Neural cell (in vitro differentiated cells): ENCODE measurements around the gene UBE2Q1. TPM values are rescaled to one million over a fixed set of nuclear protein-coding genes. Genes with fewer than 3 reads are reported as not detected.

Experiments used
- H2AFZ ChIP-seq: fragments of 200-600, 300-800 bp; sonication (generic), shearing (Covaris generic); 2 replicates; pipeline ENCODE4 v1.6.0; 2014; ENCODE audit warnings: low read depth, mild to moderate bottlenecking, antibody characterized with exemption, low read length, moderate library complexity
- H3F3A ChIP-seq: fragments of 200-600 bp; shearing (Covaris generic); 2 replicates; pipeline ENCODE4 v1.6.1; 2016; ENCODE audit warnings: mild to moderate bottlenecking, moderate library complexity, mixed read lengths, antibody characterized with exemption, low read length; ENCODE audit not compliant: insufficient read depth, poor library complexity, severe bottlenecking
- H3K27ac ChIP-seq: fragments of 200-600, 300-800 bp; sonication (generic), shearing (Covaris generic); 2 replicates; pipeline ENCODE4 v1.5.1; 2014; ENCODE audit warnings: mild to moderate bottlenecking, low read length, moderate library complexity
- H3K27me3 ChIP-seq: fragments of 300-800, 200-600 bp; sonication (generic), shearing (Covaris generic); 2 replicates; pipeline ENCODE4 v1.6.0; 2014; ENCODE audit warnings: mild to moderate bottlenecking, low read depth, low read length, moderate library complexity; ENCODE audit not compliant: insufficient read depth
- H3K36me3 ChIP-seq: fragments of 300-800, 200-600 bp; sonication (generic), shearing (Covaris generic); 2 replicates; pipeline ENCODE4 v1.5.1; 2014; ENCODE audit warnings: mild to moderate bottlenecking, antibody characterized with exemption, low read length, moderate library complexity; ENCODE audit not compliant: insufficient read depth
- H3K4me2 ChIP-seq: fragments of 300-800, 200-600 bp; sonication (generic), shearing (Covaris generic); 2 replicates; pipeline ENCODE4 v1.6.0; 2014; ENCODE audit warnings: mild to moderate bottlenecking, low read length
- H3K4me3 ChIP-seq: fragments of 300-800, 200-600 bp; sonication (generic), shearing (Covaris generic); 2 replicates; pipeline ENCODE4 v1.5.1; 2014; ENCODE audit warnings: mild to moderate bottlenecking, low read length, moderate library complexity
- H3K79me2 ChIP-seq: fragments of 200-600 bp; shearing (Covaris generic); replicated peaks from 2 replicates; pipeline ENCODE4 v1.6.0; 2014; ENCODE audit warnings: mild to moderate bottlenecking, low read length, moderate library complexity; ENCODE audit not compliant: insufficient read depth
- H3K9ac ChIP-seq: fragments of 300-800, 200-600 bp; sonication (generic), shearing (Covaris generic); 2 replicates; pipeline ENCODE4 v1.6.1; 2016; ENCODE audit warnings: mild to moderate bottlenecking, low read length, mixed read lengths
- H3K9me2 ChIP-seq: fragments of 200-600 bp; shearing (Covaris generic); 2 replicates; pipeline ENCODE4 v1.6.1; 2016; ENCODE audit warnings: mild to moderate bottlenecking, low read length, mixed read lengths; ENCODE audit not compliant: insufficient read depth
- H3K9me3 ChIP-seq: fragments of 200-600, 300-800 bp; sonication (generic), shearing (Covaris generic); 2 replicates; pipeline ENCODE4 v1.6.1; 2016; ENCODE audit warnings: mild to moderate bottlenecking, mixed run types, low read length, moderate library complexity, mixed read lengths
- H4K20me1 ChIP-seq: fragments of 200-600 bp; shearing (Covaris generic); 2 replicates; pipeline ENCODE4 v1.6.1; 2016; ENCODE audit warnings: mild to moderate bottlenecking, mixed run types; ENCODE audit not compliant: insufficient read depth
- EP300 ChIP-seq: fragments of 450-650 bp; conservative IDR thresholded peaks from 2 replicates; pipeline ENCODE4 v1.6.1; 2014; ENCODE audit warnings: antibody characterized with exemption, mild to moderate bottlenecking, moderate library complexity; ENCODE audit not compliant: poor library complexity, severe bottlenecking
- EZH2 ChIP-seq: fragments of 200-600, 300-800 bp; shearing (Covaris generic), sonication (generic); IDR thresholded peaks from 2 replicates; pipeline ENCODE4 v1.6.1; 2014; ENCODE audit warnings: antibody characterized with exemption, low read length, borderline replicate concordance, mild to moderate bottlenecking; ENCODE audit not compliant: insufficient read depth, poor library complexity, severe bottlenecking
- MXI1 ChIP-seq: fragments of 450-650 bp; conservative IDR thresholded peaks from 2 replicates; pipeline ENCODE4 v1.6.1; 2014; ENCODE audit warnings: antibody characterized with exemption, mild to moderate bottlenecking; ENCODE audit not compliant: poor library complexity, severe bottlenecking
- POLR2AphosphoS5 ChIP-seq: IDR thresholded peaks from 2 replicates; pipeline ENCODE4 v1.6.1; 2012
- RAD21 ChIP-seq: fragments of 450-650 bp; conservative IDR thresholded peaks from 2 replicates; pipeline ENCODE4 v1.6.1; 2014; ENCODE audit warnings: antibody characterized with exemption, mild to moderate bottlenecking, moderate library complexity
- SMC3 ChIP-seq: fragments of 450-650 bp; conservative IDR thresholded peaks from 2 replicates; pipeline ENCODE4 v1.6.1; 2014; ENCODE audit warnings: antibody characterized with exemption, mild to moderate bottlenecking, moderate library complexity; ENCODE audit not compliant: poor library complexity
- TAF1 ChIP-seq: IDR thresholded peaks from 2 replicates; pipeline ENCODE4 v1.6.1; 2012; ENCODE audit warnings: low read depth
- polyA plus RNA-seq: library from polyadenylated mRNA; depleted of rRNA; stranded (reverse); fragments of >200 nt; gene quantifications from 2 replicates; pipeline ENCODE4 v1.2.3, GENCODE V29; 2014
- TF ChIP-seq, protein P1 (sequence below): fragments of 450-650 bp; IDR thresholded peaks from 2 replicates; pipeline ENCODE4 v1.5.1; 2014; ENCODE audit warnings: antibody characterized with exemption, mild to moderate bottlenecking, moderate library complexity; ENCODE audit not compliant: poor library complexity, severe bottlenecking
- TF ChIP-seq, protein P2 (sequence below): IDR thresholded peaks from 2 replicates; pipeline ENCODE4 v1.6.1; 2012; ENCODE audit warnings: borderline replicate concordance

UBE2Q1 gene
- polyA plus RNA-seq, 1 donor from 2014 or later: 103 TPM

DNA sequence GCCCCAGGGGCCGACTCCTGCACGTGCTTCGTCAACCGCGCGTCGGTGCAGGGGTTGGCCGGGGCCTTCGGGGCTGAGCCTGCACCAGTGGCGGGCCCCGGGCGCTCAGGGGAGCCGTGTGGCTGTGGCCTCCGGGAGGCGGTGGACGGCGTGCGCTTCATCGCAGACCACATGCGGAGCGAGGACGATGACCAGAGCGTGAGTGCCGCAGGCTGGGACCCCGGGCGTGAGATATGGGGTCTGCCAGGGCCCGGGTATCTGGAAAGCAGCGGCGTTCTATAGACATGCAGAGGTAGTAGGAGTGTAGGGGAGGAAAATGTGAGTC is 13.5 kb upstream of the UBE2Q1 start:
- H3K9ac ChIP-seq: no peak overlapping the region
- H3K4me2 ChIP-seq: no peak overlapping the region
- no peaks in the 10 kb centered on the region for H3F3A ChIP-seq
- H2AFZ ChIP-seq: no peak overlapping the region
- H3K36me3 ChIP-seq: no peaks in the 10 kb centered on the region
- H3K9me2 ChIP-seq: no peaks in the 10 kb centered on the region
- H4K20me1 ChIP-seq: no peaks in the 10 kb centered on the region
- no peaks in the 10 kb centered on the region for H3K9me3 ChIP-seq
- no peak overlapping the region for H3K4me3 ChIP-seq
- H3K79me2 ChIP-seq: peaks cover 12% of the 10 kb centered on the region
- no peak overlapping the region for H3K27ac ChIP-seq
- H3K27me3 ChIP-seq: no peaks in the 10 kb centered on the region
- TF ChIP-seq POLR2AphosphoS5: no peak

DNA sequence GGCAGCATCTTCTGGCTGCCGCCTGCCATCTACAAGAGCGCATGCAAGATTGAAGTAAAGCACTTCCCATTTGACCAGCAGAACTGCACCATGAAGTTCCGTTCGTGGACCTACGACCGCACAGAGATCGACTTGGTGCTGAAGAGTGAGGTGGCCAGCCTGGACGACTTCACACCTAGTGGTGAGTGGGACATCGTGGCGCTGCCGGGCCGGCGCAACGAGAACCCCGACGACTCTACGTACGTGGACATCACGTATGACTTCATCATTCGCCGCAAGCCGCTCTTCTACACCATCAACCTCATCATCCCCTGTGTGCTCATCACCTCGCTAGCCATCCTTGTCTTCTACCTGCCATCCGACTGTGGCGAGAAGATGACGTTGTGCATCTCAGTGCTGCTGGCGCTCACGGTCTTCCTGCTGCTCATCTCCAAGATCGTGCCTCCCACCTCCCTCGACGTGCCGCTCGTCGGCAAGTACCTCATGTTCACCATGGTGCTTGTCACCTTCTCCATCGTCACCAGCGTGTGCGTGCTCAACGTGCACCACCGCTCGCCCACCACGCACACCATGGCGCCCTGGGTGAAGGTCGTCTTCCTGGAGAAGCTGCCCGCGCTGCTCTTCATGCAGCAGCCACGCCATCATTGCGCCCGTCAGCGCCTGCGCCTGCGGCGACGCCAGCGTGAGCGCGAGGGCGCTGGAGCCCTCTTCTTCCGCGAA is 12.9 kb upstream of the UBE2Q1 start:
- H4K20me1 ChIP-seq: no peaks in the 10 kb centered on the region
- H3F3A ChIP-seq: no peaks in the 10 kb centered on the region
- H3K9me2 ChIP-seq: no peaks in the 10 kb centered on the region
- no peak overlapping the region for H3K4me2 ChIP-seq
- peaks cover 14% of the 10 kb centered on the region for H3K79me2 ChIP-seq
- H3K36me3 ChIP-seq: no peaks in the 10 kb centered on the region
- TF ChIP-seq TAF1: no peak
- TF ChIP-seq RAD21: no peak
- no peak for TF ChIP-seq MXI1
- TF ChIP-seq EZH2: no peak
- TF ChIP-seq, protein P1, sequence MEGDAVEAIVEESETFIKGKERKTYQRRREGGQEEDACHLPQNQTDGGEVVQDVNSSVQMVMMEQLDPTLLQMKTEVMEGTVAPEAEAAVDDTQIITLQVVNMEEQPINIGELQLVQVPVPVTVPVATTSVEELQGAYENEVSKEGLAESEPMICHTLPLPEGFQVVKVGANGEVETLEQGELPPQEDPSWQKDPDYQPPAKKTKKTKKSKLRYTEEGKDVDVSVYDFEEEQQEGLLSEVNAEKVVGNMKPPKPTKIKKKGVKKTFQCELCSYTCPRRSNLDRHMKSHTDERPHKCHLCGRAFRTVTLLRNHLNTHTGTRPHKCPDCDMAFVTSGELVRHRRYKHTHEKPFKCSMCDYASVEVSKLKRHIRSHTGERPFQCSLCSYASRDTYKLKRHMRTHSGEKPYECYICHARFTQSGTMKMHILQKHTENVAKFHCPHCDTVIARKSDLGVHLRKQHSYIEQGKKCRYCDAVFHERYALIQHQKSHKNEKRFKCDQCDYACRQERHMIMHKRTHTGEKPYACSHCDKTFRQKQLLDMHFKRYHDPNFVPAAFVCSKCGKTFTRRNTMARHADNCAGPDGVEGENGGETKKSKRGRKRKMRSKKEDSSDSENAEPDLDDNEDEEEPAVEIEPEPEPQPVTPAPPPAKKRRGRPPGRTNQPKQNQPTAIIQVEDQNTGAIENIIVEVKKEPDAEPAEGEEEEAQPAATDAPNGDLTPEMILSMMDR: no peak
- TF ChIP-seq POLR2AphosphoS5: no peak
- TF ChIP-seq EP300: no peak
- TF ChIP-seq SMC3: no peak
- H3K9ac ChIP-seq: no peak overlapping the region
- no peak overlapping the region for H3K27ac ChIP-seq
- no peak overlapping the region for H2AFZ ChIP-seq
- H3K27me3 ChIP-seq: no peaks in the 10 kb centered on the region
- H3K4me3 ChIP-seq: no peak overlapping the region
- no peaks in the 10 kb centered on the region for H3K9me3 ChIP-seq

DNA sequence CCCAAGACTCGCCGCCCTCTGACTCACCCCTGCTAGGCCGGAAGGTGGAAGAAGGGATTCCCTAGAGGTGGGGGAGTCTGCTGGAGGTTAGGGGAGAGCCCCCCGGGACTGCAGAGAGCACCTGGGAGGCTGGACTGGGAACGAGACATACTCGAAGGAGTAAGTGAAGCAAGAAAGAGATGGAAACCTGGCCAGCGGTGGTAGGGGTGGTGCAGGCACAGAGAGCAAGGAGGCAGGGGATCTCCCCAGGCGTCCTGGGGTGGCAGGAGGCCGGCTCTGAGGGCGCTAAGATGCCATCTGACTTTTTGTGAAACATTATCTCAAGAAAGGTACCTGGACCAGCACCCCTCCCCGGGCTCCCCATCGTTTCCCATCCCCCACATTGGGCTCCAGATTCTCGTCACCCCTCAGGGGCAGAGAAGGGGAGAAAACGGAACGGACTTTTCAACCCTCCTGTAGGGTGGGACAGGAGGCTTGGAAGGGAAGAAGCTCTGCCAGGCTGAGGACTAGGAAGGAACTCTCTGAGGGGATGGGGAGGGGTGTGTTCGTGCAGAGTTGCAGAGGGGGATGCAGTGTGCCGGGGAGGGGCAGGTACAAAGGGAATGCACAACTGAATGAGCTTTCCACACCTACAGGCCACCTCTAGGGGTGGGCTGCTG is 9.8 kb upstream of the UBE2Q1 start:
- H3K9me2 ChIP-seq: no peaks in the 10 kb centered on the region
- H3F3A ChIP-seq: no peaks in the 10 kb centered on the region
- H3K4me2 ChIP-seq: peak overlapping the region; percentile 83
- no peaks in the 10 kb centered on the region for H3K36me3 ChIP-seq
- TF ChIP-seq, protein P2, sequence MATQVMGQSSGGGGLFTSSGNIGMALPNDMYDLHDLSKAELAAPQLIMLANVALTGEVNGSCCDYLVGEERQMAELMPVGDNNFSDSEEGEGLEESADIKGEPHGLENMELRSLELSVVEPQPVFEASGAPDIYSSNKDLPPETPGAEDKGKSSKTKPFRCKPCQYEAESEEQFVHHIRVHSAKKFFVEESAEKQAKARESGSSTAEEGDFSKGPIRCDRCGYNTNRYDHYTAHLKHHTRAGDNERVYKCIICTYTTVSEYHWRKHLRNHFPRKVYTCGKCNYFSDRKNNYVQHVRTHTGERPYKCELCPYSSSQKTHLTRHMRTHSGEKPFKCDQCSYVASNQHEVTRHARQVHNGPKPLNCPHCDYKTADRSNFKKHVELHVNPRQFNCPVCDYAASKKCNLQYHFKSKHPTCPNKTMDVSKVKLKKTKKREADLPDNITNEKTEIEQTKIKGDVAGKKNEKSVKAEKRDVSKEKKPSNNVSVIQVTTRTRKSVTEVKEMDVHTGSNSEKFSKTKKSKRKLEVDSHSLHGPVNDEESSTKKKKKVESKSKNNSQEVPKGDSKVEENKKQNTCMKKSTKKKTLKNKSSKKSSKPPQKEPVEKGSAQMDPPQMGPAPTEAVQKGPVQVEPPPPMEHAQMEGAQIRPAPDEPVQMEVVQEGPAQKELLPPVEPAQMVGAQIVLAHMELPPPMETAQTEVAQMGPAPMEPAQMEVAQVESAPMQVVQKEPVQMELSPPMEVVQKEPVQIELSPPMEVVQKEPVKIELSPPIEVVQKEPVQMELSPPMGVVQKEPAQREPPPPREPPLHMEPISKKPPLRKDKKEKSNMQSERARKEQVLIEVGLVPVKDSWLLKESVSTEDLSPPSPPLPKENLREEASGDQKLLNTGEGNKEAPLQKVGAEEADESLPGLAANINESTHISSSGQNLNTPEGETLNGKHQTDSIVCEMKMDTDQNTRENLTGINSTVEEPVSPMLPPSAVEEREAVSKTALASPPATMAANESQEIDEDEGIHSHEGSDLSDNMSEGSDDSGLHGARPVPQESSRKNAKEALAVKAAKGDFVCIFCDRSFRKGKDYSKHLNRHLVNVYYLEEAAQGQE: no peak
- no peak for TF ChIP-seq EP300
- TF ChIP-seq, protein P1: no peak
- no peaks in the 10 kb centered on the region for H3K9me3 ChIP-seq
- peak overlapping the region; percentile 76 for H3K9ac ChIP-seq
- H2AFZ ChIP-seq: peak overlapping the region; percentile 42
- H3K4me3 ChIP-seq: peak overlapping the region; percentile 94
- H3K79me2 ChIP-seq: peaks cover 14% of the 10 kb centered on the region
- H4K20me1 ChIP-seq: no peaks in the 10 kb centered on the region
- no peaks in the 10 kb centered on the region for H3K27me3 ChIP-seq
- H3K27ac ChIP-seq: no peak overlapping the region
